Heart left ventricle (tissue), 16 donors: ENCODE measurements around the gene DMGDH. TPM values are rescaled to one million over a fixed set of nuclear protein-coding genes. Genes with fewer than 3 reads are reported as not detected.

ENCODE experiments used
- ATAC-seq, 4 donors: fragments of 200-7000 bp; cut with Tn5 transposase; one replicate each; pipeline ENCODE4 v1.9.1; 2020 to 2022; ENCODE audit warnings: moderate library complexity in 4 of 4, mild to moderate bottlenecking in 3 of 4, moderate number of reproducible peaks in 1 of 4
- DNase-seq, 5 donors: peaks; one replicate each; pipeline ENCODE4 v3.0.0-alpha.2; 2020
- H3K27ac ChIP-seq, 12 donors: fragments of 200-600 bp; sonication (generic) in 4 of 12; one replicate each; pipeline versions ENCODE4 v1.5.0 to v1.8.0; 2016 to 2022; ENCODE audit warnings: mild to moderate bottlenecking in 2 of 12
- H3K27me3 ChIP-seq, 9 donors: fragments of 200-600 bp; sonication (generic) in 2 of 9; one replicate each; pipeline versions ENCODE4 v1.5.1 to v1.8.0; 2016 to 2022; ENCODE audit warnings: mild to moderate bottlenecking in 3 of 9
- H3K36me3 ChIP-seq, 9 donors: fragments of 200-600 bp; sonication (generic) in 2 of 9; one replicate each; pipeline versions ENCODE4 v1.5.0 to v1.8.0; 2018 to 2022; ENCODE audit warnings: mild to moderate bottlenecking in 2 of 9
- H3K4me1 ChIP-seq, 12 donors: fragments of 200-600 bp; sonication (generic) in 4 of 12; one replicate each; pipeline versions ENCODE4 v1.5.0 to v1.8.0; 2016 to 2022; ENCODE audit warnings: mild to moderate bottlenecking in 3 of 12
- H3K4me3 ChIP-seq, 12 donors: fragments of 200-600 bp; sonication (generic) in 4 of 12; one replicate each; pipeline versions ENCODE4 v1.5.0 to v1.8.0; 2017 to 2022; ENCODE audit warnings: mild to moderate bottlenecking in 9 of 12, moderate library complexity in 4 of 12
- H3K9me3 ChIP-seq, 12 donors: fragments of 200-600 bp; sonication (generic) in 4 of 12; one replicate each; pipeline versions ENCODE4 v1.5.0 to v1.8.0; 2016 to 2022; ENCODE audit warnings: mild to moderate bottlenecking in 1 of 12
- POLR2A ChIP-seq, 2 donors: fragments of 450-650 bp; IDR thresholded peaks; one replicate each; pipeline ENCODE4 v1.6.1; 2017; ENCODE audit warnings: antibody characterized with exemption in 2 of 2, mild to moderate bottlenecking in 2 of 2, moderate library complexity in 2 of 2
- WGBS, 4 donors: extraction: QIAGEN DNeasy Blood & Tissue Kit in 2 of 4; methylation state at CpG; one replicate each; pipeline versions ENCODE4 v1.1.5 to v1.1.7; 2013 to 2018; 5-methylcytosine and 5-hydroxymethylcytosine counted together
- intact Hi-C, 10 donors: fragments of 100-400 bp; cut with DNase I; formaldehyde crosslinking; loops; one replicate each; pipeline versions ENCODE4 v1.11.1 to v1.14.2; 2022
- polyA plus RNA-seq, 2 donors: library from polyadenylated mRNA; stranded (reverse); fragments of 200-250 nt; gene quantifications; one replicate each; pipeline ENCODE4 v1.2.3, GENCODE V29; 2013
- total RNA-seq, 9 donors: library from RNA; depleted of rRNA in 2 of 9; stranded (reverse); fragments of >200 nt in 2 of 9; fragmentation: NEBNext Ultra II Directional in 3 of 9; extraction: Animal tissue kit (Norgen Biotek cat#: 25700) in 3 of 9; gene quantifications; one replicate each; pipeline versions ENCODE4 v1.1.0 to v1.2.4, GENCODE V29; 2016 to 2023
- TF ChIP-seq, protein P1 (sequence below), 12 donors: fragments of 200-600 bp; sonication (generic) in 4 of 12; IDR thresholded peaks; one replicate each; pipeline versions ENCODE4 v1.5.0 to v1.8.0; 2018 to 2022; ENCODE audit warnings: antibody characterized with exemption in 12 of 12, mild to moderate bottlenecking in 5 of 12
- donor health status: ischemic (EF 13 %, LVEDD 7.1; RV severe dilation, severe dysfunction).
- donor health status: healthy with polysubstance abuse.
- donor health status: DM: no; HTN: yes; CAD: no.
- donor health status: DM: no; HTN: no; CAD: no.
- donor health status: ischemic (EF 25% LVEDD 6.9; RV normal size, moderate dysfunction).
- donor health status: ischemic (EF 25% LVEDD 5.7; RV mildly dilated, moderate dysfunction).
- donor health status: healthy.
- donor health status: DM: yes; HTN: yes; CAD: no.
- donor health status: ischemic (EF 35%, LVEDD 5.7; RV mildly dilated, moderate dysfunction).
- donor health status: nonischemic (EF 11% LVEDD 7.7; RV severe dilation, severe dysfunction).
- donor health status: DM: yes; HTN: yes; CAD: no.
- donor health status: PGD.
- donor health status: ischemic (EF 29% LVEDD 5.4; RV normal size, mild dysfunction).
- donor health status: nonischemic (EF 23%, LVEDD 6.1; RV moderate dilation, normal function).

DMGDH gene
- total and polyA plus RNA-seq, 11 donors, result 0.25 to 3.2 (median 2.2) TPM

DNA sequence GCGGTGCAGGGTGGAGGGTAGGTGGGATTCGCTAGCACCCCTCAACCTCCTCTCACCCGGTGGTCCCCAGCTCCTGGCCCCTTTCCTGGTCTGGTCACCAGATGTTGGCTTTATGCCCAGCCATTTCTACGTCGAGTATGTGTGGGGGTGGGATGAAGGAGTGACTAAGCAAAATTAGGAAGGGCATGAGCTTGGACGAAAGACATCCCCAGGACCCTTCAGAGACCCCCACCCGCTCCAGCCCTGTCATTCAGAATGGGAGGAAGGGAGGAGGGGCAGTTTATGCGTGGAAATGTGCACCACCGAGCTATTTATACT lies 835 bp upstream of the DMGDH start:
- H3K4me3 ChIP-seq, result peak overlapping the region in 11 of 12 donors; percentile 27 to 66 (median 50)
- TF ChIP-seq POLR2A (IDR thresholded peaks at IDR 0.05), result no peak
- TF ChIP-seq, protein P1, sequence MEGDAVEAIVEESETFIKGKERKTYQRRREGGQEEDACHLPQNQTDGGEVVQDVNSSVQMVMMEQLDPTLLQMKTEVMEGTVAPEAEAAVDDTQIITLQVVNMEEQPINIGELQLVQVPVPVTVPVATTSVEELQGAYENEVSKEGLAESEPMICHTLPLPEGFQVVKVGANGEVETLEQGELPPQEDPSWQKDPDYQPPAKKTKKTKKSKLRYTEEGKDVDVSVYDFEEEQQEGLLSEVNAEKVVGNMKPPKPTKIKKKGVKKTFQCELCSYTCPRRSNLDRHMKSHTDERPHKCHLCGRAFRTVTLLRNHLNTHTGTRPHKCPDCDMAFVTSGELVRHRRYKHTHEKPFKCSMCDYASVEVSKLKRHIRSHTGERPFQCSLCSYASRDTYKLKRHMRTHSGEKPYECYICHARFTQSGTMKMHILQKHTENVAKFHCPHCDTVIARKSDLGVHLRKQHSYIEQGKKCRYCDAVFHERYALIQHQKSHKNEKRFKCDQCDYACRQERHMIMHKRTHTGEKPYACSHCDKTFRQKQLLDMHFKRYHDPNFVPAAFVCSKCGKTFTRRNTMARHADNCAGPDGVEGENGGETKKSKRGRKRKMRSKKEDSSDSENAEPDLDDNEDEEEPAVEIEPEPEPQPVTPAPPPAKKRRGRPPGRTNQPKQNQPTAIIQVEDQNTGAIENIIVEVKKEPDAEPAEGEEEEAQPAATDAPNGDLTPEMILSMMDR (IDR thresholded peaks at IDR 0.05), result no peak
- DNase-seq, result peak in 4 of 5 donors; percentile 13 to 29 (median 22)
- peaks cover 0 to 22% (median 4%) of the 10 kb centered on the region in 9 donors for H3K27me3 ChIP-seq
- no peaks in the 10 kb centered on the region for H3K36me3 ChIP-seq
- 30 to 35% (median 33%) methylated on average over 9 of the region's 9 CpGs for WGBS, 4 donors
- peak overlapping the region in 6 of 12 donors; percentile 1 to 56 (median 20) for H3K27ac ChIP-seq
- peaks cover 0 to 12% (median 0%) of the 10 kb centered on the region in 12 donors for H3K9me3 ChIP-seq
- intact Hi-C loops, result no loop called here
- peaks cover 0 to 14% (median 0%) of the 10 kb centered on the region in 12 donors for H3K4me1 ChIP-seq
- peak in 2 of 4 donors; percentile 41 to 47 for ATAC-seq

DNA sequence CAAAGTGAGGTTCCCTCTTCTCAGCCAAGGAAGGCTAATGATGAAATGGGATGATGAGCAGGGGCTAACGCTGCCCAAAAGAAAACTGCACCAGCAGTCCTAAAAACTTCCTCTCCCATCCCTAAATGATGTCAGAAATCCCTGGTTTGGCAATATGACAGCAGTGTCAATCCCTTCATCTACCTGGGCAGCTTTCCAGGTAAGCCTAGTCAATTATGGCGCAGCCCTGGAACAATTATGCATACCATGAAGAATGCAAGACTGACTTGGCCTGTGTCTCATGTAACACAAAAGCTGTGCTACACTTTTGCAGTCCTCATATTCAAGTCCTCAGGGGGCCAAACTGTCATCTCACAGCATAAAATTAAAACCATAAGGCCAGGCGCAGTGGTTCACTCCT lies 7.0 kb downstream of the DMGDH start:
- no peaks in the 10 kb centered on the region for H3K9me3 ChIP-seq
- no peak overlapping the region for H3K27ac ChIP-seq
- ATAC-seq (no peak), DNase-seq (no peak)
- no peak overlapping the region for H3K4me3 ChIP-seq
- intact Hi-C loops, result no loop called here
- TF ChIP-seq, protein P1 (IDR thresholded peaks at IDR 0.05), result no peak
- TF ChIP-seq POLR2A (IDR thresholded peaks at IDR 0.05), result no peak
- 81 to 89% (median 86%) methylated on average over 3 of the region's 3 CpGs for WGBS, 4 donors
- no peaks in the 10 kb centered on the region for H3K27me3 ChIP-seq
- H3K36me3 ChIP-seq, result no peaks in the 10 kb centered on the region
- H3K4me1 ChIP-seq, result no peaks in the 10 kb centered on the region

DNA sequence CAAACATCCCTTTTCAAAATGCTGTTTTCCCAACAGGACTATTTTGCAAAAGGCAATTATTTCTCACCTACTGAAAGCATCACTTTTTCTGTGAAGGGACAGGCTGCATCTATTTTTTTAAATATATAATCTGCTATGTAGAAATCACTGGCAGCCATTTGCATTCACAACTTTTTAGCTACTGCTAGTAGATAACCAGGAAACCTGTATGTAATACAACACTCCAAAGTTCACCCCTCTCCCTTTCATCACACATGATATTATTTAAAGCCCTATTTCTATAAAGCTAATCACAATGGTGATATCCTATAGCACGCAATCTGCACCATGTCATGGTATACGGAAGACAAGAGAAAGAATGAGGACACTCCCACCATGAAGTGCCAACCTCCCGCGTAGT lies 9.8 kb downstream of the DMGDH start:
- H3K4me1 ChIP-seq, result no peaks in the 10 kb centered on the region
- H3K9me3 ChIP-seq, result no peaks in the 10 kb centered on the region
- 87 to 94% (median 92%) methylated on average over 4 of the region's 4 CpGs for WGBS, 4 donors
- H3K27ac ChIP-seq, result no peak overlapping the region
- intact Hi-C loops, result no loop called here
- H3K4me3 ChIP-seq, result no peak overlapping the region
- ATAC-seq (no peak), DNase-seq (no peak)
- H3K36me3 ChIP-seq, result no peaks in the 10 kb centered on the region
- TF ChIP-seq, protein P1 (IDR thresholded peaks at IDR 0.05), result no peak
- no peak for TF ChIP-seq POLR2A (IDR thresholded peaks at IDR 0.05)
- H3K27me3 ChIP-seq, result no peaks in the 10 kb centered on the region

DNA sequence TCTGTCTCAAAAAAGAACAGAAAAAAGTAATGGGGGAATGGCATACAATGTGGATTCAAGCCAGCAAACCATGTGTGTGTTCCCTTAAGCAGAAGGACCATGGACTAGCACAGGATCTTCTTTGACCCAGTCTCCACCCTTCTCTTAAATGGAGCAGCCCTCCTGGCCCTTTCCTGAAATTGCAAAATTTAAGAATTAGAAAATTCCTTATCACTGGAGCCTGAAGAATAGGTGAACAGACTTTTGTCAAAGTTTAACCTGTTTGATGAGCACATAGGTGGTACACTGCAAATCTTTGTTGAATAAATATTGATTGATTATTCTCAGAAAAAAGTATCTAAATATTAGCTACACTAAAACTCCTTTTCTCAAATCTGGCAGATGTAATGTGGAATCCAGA lies 12.6 kb downstream of the DMGDH start:
- intact Hi-C loops, result no loop called here
- no peak for DNase-seq
- H3K4me1 ChIP-seq, result no peaks in the 10 kb centered on the region
- no peak overlapping the region for H3K27ac ChIP-seq
- TF ChIP-seq POLR2A (IDR thresholded peaks at IDR 0.05), result no peak
- TF ChIP-seq, protein P1 (IDR thresholded peaks at IDR 0.05), result no peak
- H3K27me3 ChIP-seq, result no peaks in the 10 kb centered on the region
- H3K4me3 ChIP-seq, result no peak overlapping the region
- H3K9me3 ChIP-seq, result peaks cover 0 to 11% (median 3%) of the 10 kb centered on the region in 12 donors
- no peak for ATAC-seq
- H3K36me3 ChIP-seq, result no peaks in the 10 kb centered on the region
